Hepatocyte (in vitro differentiated cells): ENCODE measurements around the gene SORCS2. TPM values are rescaled to one million over a fixed set of nuclear protein-coding genes. Genes with fewer than 3 reads are reported as not detected.

ENCODE experiments used
- DNase-seq: peaks from one replicate; pipeline ENCODE4 v3.0.0-alpha.2; 2016; ENCODE audit warnings: low spot score
- H2AFZ ChIP-seq: fragments of 200-600 bp; sonication (generic); 2 replicates; pipeline ENCODE4 v1.6.0; 2016; ENCODE audit warnings: antibody characterized with exemption, mild to moderate bottlenecking
- H3K27ac ChIP-seq: fragments of 200-600 bp; sonication (generic); 2 replicates; pipeline ENCODE4 v1.5.1; 2016; ENCODE audit warnings: mild to moderate bottlenecking
- H3K27me3 ChIP-seq: fragments of 200-600 bp; sonication (generic); 2 replicates; pipeline ENCODE4 v1.6.1; 2016
- H3K36me3 ChIP-seq: fragments of 200-600 bp; sonication (generic); replicated peaks from 2 replicates; pipeline ENCODE4 v1.5.1; 2016; ENCODE audit warnings: low read depth; ENCODE audit not compliant: insufficient read depth
- H3K4me1 ChIP-seq: fragments of 200-600 bp; sonication (generic); 2 replicates; pipeline ENCODE4 v1.5.1; 2016; ENCODE audit warnings: mild to moderate bottlenecking, moderate library complexity; ENCODE audit not compliant: insufficient read depth
- H3K4me2 ChIP-seq: fragments of 200-600 bp; sonication (generic); 2 replicates; pipeline ENCODE4 v1.6.0; 2016
- H3K4me3 ChIP-seq: fragments of 200-600 bp; sonication (generic); 2 replicates; pipeline ENCODE4 v1.5.1; 2016; ENCODE audit warnings: mild to moderate bottlenecking
- H3K79me2 ChIP-seq: fragments of 200-600 bp; sonication (generic); 2 replicates; pipeline ENCODE4 v1.6.0; 2017; ENCODE audit warnings: mild to moderate bottlenecking
- H3K9me2 ChIP-seq: fragments of 200-600 bp; sonication (generic); replicated peaks from 2 replicates; pipeline ENCODE4 v1.6.0; 2017; ENCODE audit warnings: mild to moderate bottlenecking; ENCODE audit not compliant: insufficient read depth
- H3K9me3 ChIP-seq: fragments of 200-600 bp; sonication (generic); 2 replicates; pipeline ENCODE4 v1.5.1; 2016; ENCODE audit warnings: low read depth, mild to moderate bottlenecking
- H4K20me1 ChIP-seq: fragments of 200-600 bp; sonication (generic); 2 replicates; pipeline ENCODE4 v1.6.0; 2016; ENCODE audit warnings: mild to moderate bottlenecking; ENCODE audit not compliant: insufficient read depth, poor library complexity, severe bottlenecking
- CTCF ChIP-seq: fragments of 200-600 bp; sonication (generic); IDR thresholded peaks from 2 replicates; pipeline ENCODE4 v1.5.1; 2016; ENCODE audit warnings: antibody characterized with exemption, mild to moderate bottlenecking; ENCODE audit not compliant: poor library complexity
- EZH2 ChIP-seq: fragments of 200-600 bp; sonication (generic); IDR thresholded peaks from 2 replicates; pipeline ENCODE4 v1.6.1; 2016; ENCODE audit warnings: antibody characterized with exemption, mild to moderate bottlenecking, borderline replicate concordance
- EZH2phosphoT487 ChIP-seq: fragments of 200-600 bp; sonication (generic); IDR thresholded peaks from one replicate; pipeline ENCODE4 v1.6.1; 2018; ENCODE audit warnings: antibody characterized with exemption, mild to moderate bottlenecking, low read depth, moderate library complexity; ENCODE audit not compliant: unreplicated experiment, severe bottlenecking
- WGBS: methylation state at CpG from one replicate; pipeline ENCODE4 v1.1.6; 2016; ENCODE audit warnings: low lambda C conversion rate; ENCODE audit errors: missing lambda C conversion rate; 5-methylcytosine and 5-hydroxymethylcytosine counted together
- polyA plus RNA-seq: library from polyadenylated mRNA; unstranded; fragments of >200 nt; fragmentation: Nextera tagmentation; extraction: Ambion mirVana; gene quantifications from 2 replicates; pipeline ENCODE4 v1.2.1, GENCODE V29; 2016
- total RNA-seq: library from RNA; depleted of rRNA; stranded (reverse); fragments of >200 nt; gene quantifications from 2 replicates; pipeline ENCODE4 v1.2.3, GENCODE V29; 2014

SORCS2 gene
- total and polyA plus RNA-seq, 2 experiments from 2014 or later: 1.6 to 4.8 TPM

GRCh38 chr4:7767966-7768365 is 575.6 kb downstream of the SORCS2 start:
- H3K4me2 ChIP-seq: no peak overlapping the region
- 91% methylated on average over 13 of the region's 13 CpGs for WGBS
- H3K4me3 ChIP-seq: no peak overlapping the region
- TF ChIP-seq EZH2phosphoT487: no peak
- TF ChIP-seq EZH2: no peak
- TF ChIP-seq CTCF: no peak
- no peaks in the 10 kb centered on the region for H3K36me3 ChIP-seq
- H3K9me2 ChIP-seq: no peaks in the 10 kb centered on the region
- no peak for DNase-seq
- H3K79me2 ChIP-seq: no peaks in the 10 kb centered on the region
- no peak overlapping the region for H3K27ac ChIP-seq
- H3K27me3 ChIP-seq: no peaks in the 10 kb centered on the region
- no peaks in the 10 kb centered on the region for H3K4me1 ChIP-seq
- no peaks in the 10 kb centered on the region for H3K9me3 ChIP-seq
- H2AFZ ChIP-seq: no peak overlapping the region
- H4K20me1 ChIP-seq: no peaks in the 10 kb centered on the region

GRCh38 chr4:7768736-7769135 is 576.4 kb downstream of the SORCS2 start:
- Histone ChIP-seq H3K9me3 (no peaks in the 10 kb centered on the region), H3K9me2 (no peaks in the 10 kb centered on the region), H4K20me1 (no peaks in the 10 kb centered on the region), H3K4me3 (no peak overlapping the region), H3K27ac (no peak overlapping the region), H3K4me2 (no peak overlapping the region), H3K79me2 (no peaks in the 10 kb centered on the region), H2AFZ (no peak overlapping the region), H3K36me3 (no peaks in the 10 kb centered on the region), H3K4me1 (no peaks in the 10 kb centered on the region), H3K27me3 (no peaks in the 10 kb centered on the region)
- 92% methylated on average over 16 of the region's 16 CpGs for WGBS
- no peak for DNase-seq
- TF ChIP-seq EZH2: no peak
- no peak for TF ChIP-seq EZH2phosphoT487
- TF ChIP-seq CTCF: no peak

GRCh38 chr4:7769396-7770223 is 577.3 kb downstream of the SORCS2 start:
- no peak for DNase-seq
- H3K9me3 ChIP-seq: no peaks in the 10 kb centered on the region
- H3K4me2 ChIP-seq: no peak overlapping the region
- no peak for TF ChIP-seq EZH2phosphoT487
- no peak for TF ChIP-seq EZH2
- no peak for TF ChIP-seq CTCF
- no peak overlapping the region for H3K27ac ChIP-seq
- H3K9me2 ChIP-seq: no peaks in the 10 kb centered on the region
- H3K36me3 ChIP-seq: no peaks in the 10 kb centered on the region
- H3K4me1 ChIP-seq: no peaks in the 10 kb centered on the region
- H3K27me3 ChIP-seq: no peaks in the 10 kb centered on the region
- no peak overlapping the region for H3K4me3 ChIP-seq
- 89% methylated on average over 20 of the region's 20 CpGs for WGBS
- H3K79me2 ChIP-seq: no peaks in the 10 kb centered on the region
- H4K20me1 ChIP-seq: no peaks in the 10 kb centered on the region
- no peak overlapping the region for H2AFZ ChIP-seq
